ENCODE data around the gene SRMS. TPM values are rescaled to one million over a fixed set of nuclear protein-coding genes. Genes with fewer than 3 reads are reported as not detected.

The SRMS gene
- total RNA-seq, 1 donor from 2014 or later, result not detected

GRCh38 chr20:63508072-63508768 lies 39.3 kb downstream of the SRMS start:
- no peak overlapping the region for H3K4me3 Mint-ChIP-seq (ENCODE audit: low read depth)
- no peaks in the 10 kb centered on the region for H3K4me1 Mint-ChIP-seq (ENCODE audit: low read depth)
- DNase-seq (ENCODE audit: low spot score, unreplicated experiment), result peak; percentile 7
- no peaks in the 10 kb centered on the region for H3K36me3 Mint-ChIP-seq (ENCODE audit: insufficient read depth)
- H3K9me3 Mint-ChIP-seq (ENCODE audit: low read depth), result peaks cover 14% of the 10 kb centered on the region
- H3K27ac Mint-ChIP-seq, result no peak overlapping the region
- TF ChIP-seq CTCF (IDR thresholded peaks at IDR 0.05; ENCODE audit: unreplicated experiment), result no peak
- H3K27me3 Mint-ChIP-seq, result peaks cover 46% of the 10 kb centered on the region

GRCh38 chr20:63507083-63507743 lies 40.3 kb downstream of the SRMS start:
- no peak overlapping the region for H3K27ac Mint-ChIP-seq
- peaks cover 41% of the 10 kb centered on the region for H3K27me3 Mint-ChIP-seq
- peaks cover 14% of the 10 kb centered on the region for H3K9me3 Mint-ChIP-seq (ENCODE audit: low read depth)
- peak; percentile 5 for DNase-seq (ENCODE audit: low spot score, unreplicated experiment)
- no peak overlapping the region for H3K4me3 Mint-ChIP-seq (ENCODE audit: low read depth)
- H3K4me1 Mint-ChIP-seq (ENCODE audit: low read depth), result no peaks in the 10 kb centered on the region
- TF ChIP-seq CTCF (IDR thresholded peaks at IDR 0.05; ENCODE audit: unreplicated experiment), result no peak
- H3K36me3 Mint-ChIP-seq (ENCODE audit: insufficient read depth), result no peaks in the 10 kb centered on the region

- Mint-ChIP-seq H3K4me3 (ENCODE audit: low read depth) (no peak overlapping the region), H3K27me3 (peaks cover 40% of the 10 kb centered on the region), H3K27ac (no peak overlapping the region), H3K9me3 (ENCODE audit: low read depth) (peaks cover 14% of the 10 kb centered on the region), H3K36me3 (ENCODE audit: insufficient read depth) (no peaks in the 10 kb centered on the region), H3K4me1 (ENCODE audit: low read depth) (no peaks in the 10 kb centered on the region)
- no peak for DNase-seq (ENCODE audit: low spot score, unreplicated experiment)
- TF ChIP-seq CTCF (IDR thresholded peaks at IDR 0.05; ENCODE audit: unreplicated experiment), result no peak
Observed at GRCh38 chr20:63505723-63506122, 41.8 kb downstream of the SRMS start.

- DNase-seq (ENCODE audit: low spot score, unreplicated experiment), result no peak
- H3K27me3 Mint-ChIP-seq, result peaks cover 39% of the 10 kb centered on the region
- no peak overlapping the region for H3K27ac Mint-ChIP-seq
Observed at GRCh38 chr20:63505281-63505680, 42.3 kb downstream of the SRMS start.

GRCh38 chr20:63504642-63505041 lies 42.9 kb downstream of the SRMS start:
- H3K36me3 Mint-ChIP-seq (ENCODE audit: insufficient read depth), result no peaks in the 10 kb centered on the region
- H3K4me3 Mint-ChIP-seq (ENCODE audit: low read depth), result no peak overlapping the region
- TF ChIP-seq CTCF (IDR thresholded peaks at IDR 0.05; ENCODE audit: unreplicated experiment), result no peak
- H3K27ac Mint-ChIP-seq, result no peak overlapping the region
- H3K27me3 Mint-ChIP-seq, result peaks cover 36% of the 10 kb centered on the region
- no peak for DNase-seq (ENCODE audit: low spot score, unreplicated experiment)
- peaks cover 14% of the 10 kb centered on the region for H3K9me3 Mint-ChIP-seq (ENCODE audit: low read depth)
- H3K4me1 Mint-ChIP-seq (ENCODE audit: low read depth), result no peaks in the 10 kb centered on the region

More at GRCh38 chr20:63505281-63505680, 42.3 kb downstream of the SRMS start:
- Mint-ChIP-seq H3K4me1 (ENCODE audit: low read depth) (no peaks in the 10 kb centered on the region), H3K9me3 (ENCODE audit: low read depth) (peaks cover 14% of the 10 kb centered on the region), H3K36me3 (ENCODE audit: insufficient read depth) (no peaks in the 10 kb centered on the region), H3K4me3 (ENCODE audit: low read depth) (no peak overlapping the region)
- no peak for TF ChIP-seq CTCF (IDR thresholded peaks at IDR 0.05; ENCODE audit: unreplicated experiment)
